Ishikawa (cell line): ENCODE results near the gene BTBD16.

ENCODE experiments used
- CEBPB ChIP-seq: IDR thresholded peaks from 2 replicates; pipeline ENCODE4 v1.6.1; 2012
- CREB1 ChIP-seq: IDR thresholded peaks from 2 replicates; pipeline ENCODE4 v1.6.1; 2012; ENCODE audit warnings: low read depth
- EGR1 ChIP-seq: IDR thresholded peaks from 2 replicates; pipeline ENCODE4 v1.6.1; 2012
- EP300 ChIP-seq: IDR thresholded peaks from 2 replicates; pipeline ENCODE4 v1.6.1; 2012; ENCODE audit warnings: borderline replicate concordance
- FOXM1 ChIP-seq: IDR thresholded peaks from 2 replicates; pipeline ENCODE4 v1.6.1; 2012; ENCODE audit warnings: low read depth, borderline replicate concordance
- NFIC ChIP-seq: IDR thresholded peaks from 2 replicates; pipeline ENCODE4 v1.6.1; 2012
- RAD21 ChIP-seq: IDR thresholded peaks from 2 replicates; pipeline ENCODE4 v1.6.1; 2012; ENCODE audit warnings: low read depth
- REST ChIP-seq: IDR thresholded peaks from 2 replicates; pipeline ENCODE4 v1.6.1; 2012; ENCODE audit warnings: low read depth, mild to moderate bottlenecking
- TAF1 ChIP-seq: IDR thresholded peaks from 2 replicates; pipeline ENCODE4 v1.6.1; 2012; ENCODE audit warnings: low read depth, mild to moderate bottlenecking
- TCF12 ChIP-seq: IDR thresholded peaks from 2 replicates; pipeline ENCODE4 v1.6.1; 2012; ENCODE audit warnings: low read depth
- TEAD4 ChIP-seq: IDR thresholded peaks from 2 replicates; pipeline ENCODE4 v1.6.1; 2012
- USF1 ChIP-seq: IDR thresholded peaks from 2 replicates; pipeline ENCODE4 v1.6.1; 2012
- YY1 ChIP-seq: IDR thresholded peaks from 2 replicates; pipeline ENCODE4 v1.6.1; 2012; ENCODE audit warnings: low read depth
- ZBTB7A ChIP-seq: IDR thresholded peaks from 2 replicates; pipeline ENCODE4 v1.6.1; 2012; ENCODE audit warnings: low read depth

Gene BTBD16

GRCh38 chr10:122225330-122225729, 45.8 kb upstream of the BTBD16 start:
- TF ChIP-seq USF1 (no peak), NFIC (no peak), CEBPB (no peak), TEAD4 (no peak), EP300 (no peak), EGR1 (no peak), REST (no peak), TAF1 (no peak), YY1 (no peak), ZBTB7A (no peak)

- no peak for TF ChIP-seq FOXM1
- TF ChIP-seq REST, result no peak
- TF ChIP-seq TAF1, result no peak
Measured at GRCh38 chr10:122227754-122228153, 43.3 kb upstream of the BTBD16 start.

GRCh38 chr10:122229666-122230065, 41.4 kb upstream of the BTBD16 start:
- TF ChIP-seq CEBPB, result no peak
- TF ChIP-seq REST, result no peak
- TF ChIP-seq ZBTB7A, result no peak
- no peak for TF ChIP-seq TCF12
- TF ChIP-seq NFIC, result no peak
- no peak for TF ChIP-seq USF1
- no peak for TF ChIP-seq EGR1
- no peak for TF ChIP-seq FOXM1
- TF ChIP-seq YY1, result no peak

GRCh38 chr10:122230222-122230621, 40.9 kb upstream of the BTBD16 start:
- TF ChIP-seq TAF1, result no peak
- no peak for TF ChIP-seq FOXM1
- TF ChIP-seq CREB1, result no peak
- no peak for TF ChIP-seq TEAD4
- TF ChIP-seq EP300, result no peak
- no peak for TF ChIP-seq TCF12
- TF ChIP-seq EGR1, result no peak
- no peak for TF ChIP-seq CEBPB
- TF ChIP-seq YY1, result no peak
- no peak for TF ChIP-seq RAD21
- TF ChIP-seq REST, result no peak
- no peak for TF ChIP-seq USF1
